Spleen (tissue), 7 donors: ENCODE measurements around the gene DOK5.

Experiments used
- POLR2AphosphoS5 ChIP-seq, 3 donors: sonication (generic); formaldehyde crosslinking; IDR thresholded peaks; one replicate each; pipeline ENCODE4 v1.5.1; 2017; ENCODE audit warnings: antibody characterized with exemption in 3 of 3
- TF ChIP-seq, protein P1 (sequence below), 11 experiments: fragments of 200-600 bp in 7 of 11; fragments of 450-650 bp in 4 of 11; sonication (generic) in 4 of 11; IDR thresholded peaks in 8 of 11; conservative IDR thresholded peaks in 3 of 11; 1 replicate in 7 of 11; 2 replicates in 4 of 11; pipeline versions ENCODE4 v1.4.0 to v1.8.0; 2016 to 2021; ENCODE audit warnings: antibody characterized with exemption in 11 of 11, inconsistent platforms in 4 of 11, mild to moderate bottlenecking in 1 of 11
- donor health status: DM: no; HTN: no; CAD: no; lungs with moderate emphysema.
- donor health status: DM: no; HTN: no; CAD: no.
- donor health status: DM: no; HTN: no; CAD: no.

DNA sequence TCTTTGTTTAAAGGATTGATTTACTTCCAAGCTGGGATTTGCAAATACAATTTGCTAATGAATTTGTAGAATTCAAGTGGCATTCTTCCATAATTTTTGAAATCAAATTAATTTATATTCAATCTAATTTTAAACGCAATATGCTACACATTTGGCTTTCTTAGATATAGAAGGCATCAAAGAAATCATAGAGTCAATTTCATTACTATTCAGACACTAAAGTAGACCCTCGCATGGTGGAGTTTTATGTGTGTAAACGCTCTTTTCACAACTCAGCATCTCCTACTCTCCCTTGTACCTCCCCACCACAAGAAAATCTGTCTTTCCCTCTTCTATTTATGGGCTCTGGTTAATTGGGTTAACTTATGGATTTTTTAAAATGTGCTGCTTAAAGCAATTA is 144.3 kb downstream of the DOK5 start:
- TF ChIP-seq, protein P1, sequence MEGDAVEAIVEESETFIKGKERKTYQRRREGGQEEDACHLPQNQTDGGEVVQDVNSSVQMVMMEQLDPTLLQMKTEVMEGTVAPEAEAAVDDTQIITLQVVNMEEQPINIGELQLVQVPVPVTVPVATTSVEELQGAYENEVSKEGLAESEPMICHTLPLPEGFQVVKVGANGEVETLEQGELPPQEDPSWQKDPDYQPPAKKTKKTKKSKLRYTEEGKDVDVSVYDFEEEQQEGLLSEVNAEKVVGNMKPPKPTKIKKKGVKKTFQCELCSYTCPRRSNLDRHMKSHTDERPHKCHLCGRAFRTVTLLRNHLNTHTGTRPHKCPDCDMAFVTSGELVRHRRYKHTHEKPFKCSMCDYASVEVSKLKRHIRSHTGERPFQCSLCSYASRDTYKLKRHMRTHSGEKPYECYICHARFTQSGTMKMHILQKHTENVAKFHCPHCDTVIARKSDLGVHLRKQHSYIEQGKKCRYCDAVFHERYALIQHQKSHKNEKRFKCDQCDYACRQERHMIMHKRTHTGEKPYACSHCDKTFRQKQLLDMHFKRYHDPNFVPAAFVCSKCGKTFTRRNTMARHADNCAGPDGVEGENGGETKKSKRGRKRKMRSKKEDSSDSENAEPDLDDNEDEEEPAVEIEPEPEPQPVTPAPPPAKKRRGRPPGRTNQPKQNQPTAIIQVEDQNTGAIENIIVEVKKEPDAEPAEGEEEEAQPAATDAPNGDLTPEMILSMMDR (IDR thresholded peaks at IDR 0.05 in 8 of 11, conservative IDR thresholded peaks at IDR 0.05 in 3 of 11): no peak
- TF ChIP-seq POLR2AphosphoS5 (IDR thresholded peaks at IDR 0.05): no peak
